Measurements from ENCODE around the gene IGSF9.

- TF ChIP-seq TAF1 (IDR thresholded peaks at IDR 0.05; ENCODE audit: borderline replicate concordance, low read depth, low read length) = no peak
- no peak for TF ChIP-seq POLR2A (IDR thresholded peaks at IDR 0.05; ENCODE audit: low read depth, low read length)
Observed at GRCh38 chr1:159981351-159982055, 36.1 kb upstream of the IGSF9 start.

Measured in GM12892 (cell line).